HG02885 (cell line): ENCODE results near the gene CDYL.

Experiments
- ATAC-seq: cut with Tn5 transposase; IDR thresholded peaks from one replicate; pipeline ENCODE4 v1.9.1; 2021; ENCODE audit warnings: mild to moderate bottlenecking; ENCODE audit not compliant: unreplicated experiment, poor library complexity

CDYL gene

DNA sequence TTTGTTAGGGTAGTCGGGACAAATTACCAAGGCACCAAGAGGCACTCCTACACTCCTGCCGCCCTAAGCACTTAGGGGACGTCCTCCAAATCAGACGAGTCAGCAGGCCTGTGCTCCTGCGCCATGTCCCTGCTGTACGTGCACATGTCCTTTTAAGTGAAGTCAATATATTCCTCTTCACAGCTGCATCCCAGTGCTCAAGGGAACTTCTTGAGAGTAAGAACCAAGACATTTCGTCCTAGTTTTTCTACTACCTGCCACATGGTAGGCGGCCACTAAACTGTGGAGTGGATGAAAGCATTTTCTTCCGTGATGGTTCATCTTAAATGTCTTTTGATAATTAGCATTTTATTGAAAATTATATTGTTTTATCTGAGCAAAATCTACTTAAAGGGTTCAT lies 126.9 kb downstream of the CDYL start:
- ATAC-seq, result no peak

DNA sequence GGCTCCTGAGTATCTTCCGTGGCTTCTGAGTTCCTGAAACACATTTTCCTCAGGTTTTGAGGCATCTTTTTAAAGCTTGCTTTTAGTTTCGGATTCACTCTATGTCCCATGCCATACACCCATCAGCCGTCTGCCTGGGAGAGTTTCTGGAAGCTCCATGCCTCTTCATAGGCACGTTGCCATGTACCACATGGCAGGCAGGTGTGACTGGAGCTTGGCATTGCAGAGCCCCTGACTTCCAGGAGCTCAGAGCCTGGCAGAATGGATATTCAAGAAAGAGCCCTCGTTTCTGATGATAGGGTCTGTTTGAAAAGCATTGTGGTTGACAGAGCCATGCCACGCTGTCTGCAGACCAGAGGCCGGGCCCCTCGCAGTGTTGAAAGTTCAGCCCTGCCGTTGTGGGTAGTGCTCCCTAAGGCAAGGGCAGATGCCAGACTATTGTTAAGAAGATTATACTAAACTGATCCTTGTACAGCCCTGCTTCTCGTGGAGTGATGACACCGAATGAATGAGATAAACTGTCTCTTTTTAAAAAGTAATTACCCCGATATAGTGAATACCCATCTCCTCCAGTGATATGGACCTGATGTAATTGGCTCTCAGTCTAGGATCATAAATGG lies 127.7 kb downstream of the CDYL start:
- no peak for ATAC-seq

DNA sequence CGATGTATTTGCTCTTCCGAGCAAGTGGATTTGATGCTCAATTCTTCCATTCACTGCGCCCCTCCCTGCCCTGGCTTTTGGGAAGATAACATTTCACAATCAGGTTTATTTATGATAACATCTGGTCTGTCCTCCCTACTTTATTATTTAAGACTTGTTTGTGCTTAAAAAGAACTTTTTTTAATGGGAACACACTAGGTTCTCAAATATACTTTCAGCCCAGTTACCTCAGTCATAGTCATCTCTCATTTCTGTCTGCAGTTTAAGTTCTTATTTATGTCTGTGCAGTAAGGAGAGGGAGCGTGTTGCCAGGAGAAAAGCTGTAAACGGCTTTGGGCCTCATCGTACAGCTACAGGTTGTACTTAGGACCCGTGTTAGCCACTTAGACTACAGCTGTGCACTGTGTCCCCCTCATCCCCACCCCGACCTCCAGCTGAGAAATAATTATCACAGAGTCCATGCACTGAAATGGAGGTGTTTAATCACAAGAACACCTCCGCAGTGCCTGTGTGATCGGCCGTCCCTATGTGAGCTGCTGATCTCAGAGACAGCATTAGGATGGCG lies 128.3 kb downstream of the CDYL start:
- ATAC-seq, result no peak

DNA sequence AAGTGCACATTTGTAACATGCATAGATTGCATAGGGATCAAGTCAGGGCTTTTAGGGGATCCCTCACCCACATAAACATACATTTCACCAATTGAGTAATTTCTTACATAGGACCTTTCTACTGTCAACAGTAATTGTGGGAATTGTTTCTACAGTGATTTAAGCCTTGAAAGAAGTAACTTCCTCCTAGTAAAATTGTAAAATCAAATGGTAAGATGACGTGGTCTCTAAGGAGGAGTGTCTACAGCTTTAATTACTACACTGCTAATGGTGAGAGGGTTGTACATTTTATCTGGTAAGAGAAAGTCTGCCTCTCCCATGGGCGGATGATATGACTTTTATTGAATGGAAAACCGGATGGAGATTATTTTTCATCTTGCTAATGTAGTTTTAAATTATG lies 129.6 kb downstream of the CDYL start:
- no peak for ATAC-seq

DNA sequence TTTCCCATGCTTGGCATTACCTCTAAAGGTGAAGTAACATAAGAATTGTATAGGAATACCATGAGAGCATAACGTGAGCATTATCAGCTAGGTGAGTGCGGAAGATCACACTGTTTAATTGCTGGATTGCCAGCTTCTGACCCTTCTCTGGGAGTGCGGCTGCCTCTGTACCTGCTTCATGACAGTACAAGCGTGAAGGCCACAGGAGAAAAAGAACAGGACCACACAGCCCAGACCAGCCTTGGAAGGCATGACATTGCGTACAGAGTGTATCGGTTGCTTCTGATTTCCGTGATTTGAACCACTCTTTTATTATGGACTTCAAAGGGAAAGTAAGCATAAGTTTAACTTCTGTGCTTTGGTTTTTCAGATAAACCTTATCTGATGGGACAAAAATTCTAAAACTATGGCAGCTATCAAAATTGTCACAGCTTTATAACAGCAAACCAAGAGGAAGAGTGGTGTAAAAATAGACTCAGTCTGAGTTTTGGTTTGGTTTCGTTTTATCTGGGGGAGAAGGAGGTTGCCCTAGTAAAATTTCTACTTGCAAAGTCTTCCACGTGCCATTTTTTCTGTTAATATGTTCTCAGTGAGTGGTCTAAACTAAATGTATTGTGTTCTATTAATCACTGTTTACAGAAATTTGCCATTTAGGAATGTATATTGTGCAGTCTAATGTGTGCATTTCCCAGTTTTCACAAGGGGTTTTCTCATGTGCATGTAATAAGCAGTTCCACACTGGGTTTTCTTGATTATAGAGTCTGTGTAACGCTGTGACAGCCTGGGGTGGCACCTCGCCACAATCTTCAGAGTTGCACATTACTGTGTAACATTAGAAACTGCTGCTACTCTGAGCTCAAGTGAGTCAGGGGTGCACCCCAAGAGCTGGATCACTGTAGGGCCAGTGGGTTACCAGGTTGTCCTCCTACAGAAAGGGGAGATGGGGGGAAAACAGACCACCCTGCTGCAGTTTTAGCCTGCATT lies 130.4 kb downstream of the CDYL start:
- ATAC-seq, result peak; percentile 43

DNA sequence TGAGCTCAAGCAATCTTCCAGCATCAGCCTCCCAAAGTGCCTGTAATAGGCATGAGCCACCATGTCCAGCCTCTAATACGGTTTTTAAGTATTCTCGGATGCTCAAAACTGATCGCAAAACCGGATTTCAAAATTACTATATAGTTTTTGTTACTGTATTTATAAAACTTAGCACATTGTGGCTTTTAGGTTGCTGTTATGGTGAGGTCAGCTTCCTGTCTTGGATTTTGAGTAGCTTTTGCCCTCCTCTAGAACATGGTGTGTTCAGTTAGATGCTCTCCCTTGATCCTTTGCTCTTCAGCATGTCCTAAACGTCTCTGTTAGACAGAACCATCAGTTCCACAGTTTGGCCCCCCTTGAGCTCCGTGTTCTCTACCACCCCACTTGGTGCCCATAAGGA lies 131.4 kb downstream of the CDYL start:
- ATAC-seq, result peak; percentile 75

DNA sequence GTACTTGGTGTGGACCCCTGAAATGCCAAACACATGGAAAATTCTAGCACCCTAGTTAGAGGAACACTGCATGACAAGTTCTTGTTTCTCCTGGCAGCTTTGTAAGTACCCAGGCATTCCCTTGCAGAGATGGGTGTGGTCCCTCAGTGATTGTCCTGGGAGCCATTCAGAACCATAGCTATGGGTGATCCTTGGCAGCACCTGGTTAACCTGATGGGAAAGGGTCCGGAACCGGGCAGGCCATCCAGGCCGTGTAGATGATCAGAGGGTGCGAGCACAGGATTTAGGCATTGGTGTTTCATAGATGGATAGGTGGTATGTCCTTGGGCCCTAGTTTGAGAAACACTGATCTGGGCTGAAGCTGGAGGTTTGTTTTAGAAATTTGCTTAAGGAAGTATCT lies 131.9 kb downstream of the CDYL start:
- no peak for ATAC-seq

DNA sequence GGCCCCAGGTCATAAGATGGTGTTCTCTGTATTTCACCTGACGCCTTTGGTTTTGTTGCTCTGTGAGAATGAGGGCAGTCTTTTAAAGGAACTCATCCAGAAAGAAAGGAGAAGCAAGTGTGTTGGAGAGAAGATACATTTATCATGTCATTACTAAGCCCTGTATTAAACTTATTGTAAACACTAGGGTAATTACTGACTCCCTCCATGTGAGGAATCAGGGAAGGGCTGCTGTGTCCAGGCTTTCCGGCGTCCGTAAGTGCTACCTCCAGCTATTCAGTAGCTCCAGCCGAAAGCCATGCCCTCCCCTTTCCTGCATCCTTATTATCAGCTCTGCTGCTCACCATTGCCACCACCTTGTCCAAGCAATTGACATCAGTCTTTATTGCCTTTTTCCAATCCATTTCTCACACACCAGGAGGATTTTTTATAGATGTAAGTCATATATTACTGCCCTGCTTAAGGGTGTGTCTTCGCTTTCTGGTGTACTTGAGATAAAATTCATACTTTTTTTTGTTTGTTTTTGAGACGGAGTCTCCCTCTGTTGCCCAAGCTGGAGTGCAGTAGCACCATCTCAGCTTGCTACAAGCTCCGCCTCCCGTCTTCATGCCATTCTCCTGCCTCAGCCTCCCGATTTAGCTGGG lies 133.0 kb downstream of the CDYL start:
- no peak for ATAC-seq

DNA sequence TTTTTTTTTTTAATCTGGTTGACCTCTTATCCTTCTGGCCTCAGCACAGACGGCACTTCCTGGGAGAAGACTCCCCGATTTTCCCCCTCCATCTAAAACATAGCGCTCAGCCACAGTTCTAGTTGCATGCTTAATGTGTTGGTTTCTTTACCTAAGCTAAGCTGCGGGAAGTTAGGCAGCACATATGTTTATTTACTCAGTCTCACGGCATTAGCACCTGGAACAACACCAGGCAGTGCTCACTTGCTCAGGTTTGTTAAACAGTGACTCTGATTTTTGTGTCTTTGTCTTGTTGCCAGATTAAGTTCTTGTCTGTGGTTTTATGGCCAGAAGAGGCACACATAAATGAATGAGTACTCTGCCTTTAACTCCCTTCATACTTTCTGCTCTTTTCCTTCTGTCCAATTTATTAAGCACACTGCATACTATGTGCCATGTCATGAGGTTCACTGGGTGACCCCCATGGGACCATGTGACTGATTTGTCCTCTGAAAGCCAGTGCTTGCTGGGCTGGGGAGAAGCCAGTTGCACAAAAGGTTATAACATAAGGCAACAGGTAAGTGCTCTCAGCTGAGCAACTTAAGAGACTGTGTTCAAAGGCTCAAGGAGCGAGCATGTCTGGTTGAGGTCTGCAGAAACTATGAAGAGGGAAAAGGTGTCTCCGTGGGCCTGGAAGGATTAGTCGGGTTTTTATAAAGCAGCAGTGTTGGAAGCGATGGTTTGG lies 134.0 kb downstream of the CDYL start:
- ATAC-seq, result no peak

DNA sequence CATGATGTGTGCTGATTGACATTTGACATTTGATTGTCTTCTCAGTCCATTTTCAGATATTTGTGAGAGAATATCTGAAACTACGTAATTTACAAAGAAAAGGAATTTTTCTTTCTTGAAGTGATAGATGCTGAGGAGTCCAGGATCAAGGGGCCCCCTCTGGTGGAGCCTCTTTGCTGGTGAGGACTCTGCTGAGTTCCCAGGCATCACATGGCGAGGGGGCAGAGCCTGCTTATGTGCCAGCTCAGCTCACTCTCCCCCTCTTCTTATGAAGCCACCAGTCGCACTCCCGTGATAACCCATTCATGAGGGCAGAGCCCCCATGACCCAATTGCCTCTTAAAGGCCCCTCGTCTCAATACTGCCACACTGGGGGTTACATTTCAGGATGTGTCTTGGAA lies 136.4 kb downstream of the CDYL start:
- ATAC-seq, result no peak

DNA sequence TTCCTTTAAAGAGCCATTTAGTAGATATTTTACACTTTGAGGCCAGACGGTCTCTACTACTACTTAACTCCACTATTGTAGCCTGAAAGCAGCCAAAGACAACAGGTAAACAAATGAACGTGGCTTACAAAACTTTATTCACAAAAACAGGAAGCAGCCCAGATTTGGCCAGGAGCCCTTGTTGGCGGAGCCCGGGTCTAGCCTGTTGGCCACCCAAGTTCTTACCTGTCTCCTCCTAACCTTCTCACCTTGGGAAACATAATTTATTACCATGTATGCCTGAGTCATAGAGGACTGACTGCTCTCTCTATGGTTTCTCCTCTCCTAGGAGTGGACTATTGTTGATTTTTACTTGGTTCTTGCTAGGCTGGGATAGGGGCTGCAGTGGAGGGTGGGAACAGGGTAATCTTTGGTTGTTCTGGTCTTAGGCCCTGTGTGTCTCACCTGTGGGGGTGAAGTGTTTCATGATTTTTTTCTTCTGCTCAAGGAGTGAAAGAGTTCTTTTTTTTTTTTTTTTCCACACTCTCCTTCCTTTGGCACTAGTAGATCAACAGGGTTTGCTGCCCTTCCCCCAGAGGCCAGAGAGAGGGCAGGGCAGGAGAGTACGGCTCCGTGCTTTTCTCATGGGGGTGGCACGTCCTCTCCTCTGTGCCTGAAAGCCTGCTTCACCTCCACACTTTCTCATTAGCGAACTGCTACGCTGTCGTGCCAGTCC lies 137.7 kb downstream of the CDYL start:
- no peak for ATAC-seq

DNA sequence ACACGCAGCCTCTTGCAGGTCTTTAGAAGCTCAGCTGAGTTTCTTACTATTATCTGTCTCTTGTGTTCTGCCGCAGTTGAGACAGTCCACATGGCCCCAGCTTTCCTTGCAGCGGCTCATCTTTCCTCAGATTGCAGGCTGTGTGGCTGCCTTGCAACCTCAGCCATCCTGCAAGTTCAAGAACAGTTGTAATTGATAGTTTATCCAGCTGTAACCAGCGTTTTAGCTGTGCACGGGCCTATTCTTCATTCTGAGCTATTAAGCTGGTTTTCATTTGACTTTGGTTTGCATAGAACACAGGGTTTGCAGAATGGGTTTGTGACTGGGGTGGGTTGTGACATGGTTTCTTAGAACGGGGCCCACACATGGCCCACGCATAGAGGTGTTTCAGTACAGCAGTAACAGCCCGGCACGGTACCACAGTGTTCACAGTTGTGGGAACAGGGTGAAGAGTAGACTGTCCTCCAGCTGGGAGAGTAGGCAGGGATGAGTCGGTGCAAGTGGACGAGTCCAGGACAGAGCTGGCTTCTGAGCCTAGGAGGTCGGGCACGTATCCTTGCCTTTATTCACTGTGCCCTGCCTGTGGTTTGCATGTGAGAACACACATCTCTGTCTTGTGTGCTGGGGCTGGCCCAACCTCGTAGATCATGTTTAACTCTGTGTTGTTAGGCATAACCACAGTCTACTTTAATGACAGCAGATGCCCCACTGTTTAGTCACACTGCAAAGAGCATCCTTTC lies 138.4 kb downstream of the CDYL start:
- no peak for ATAC-seq

DNA sequence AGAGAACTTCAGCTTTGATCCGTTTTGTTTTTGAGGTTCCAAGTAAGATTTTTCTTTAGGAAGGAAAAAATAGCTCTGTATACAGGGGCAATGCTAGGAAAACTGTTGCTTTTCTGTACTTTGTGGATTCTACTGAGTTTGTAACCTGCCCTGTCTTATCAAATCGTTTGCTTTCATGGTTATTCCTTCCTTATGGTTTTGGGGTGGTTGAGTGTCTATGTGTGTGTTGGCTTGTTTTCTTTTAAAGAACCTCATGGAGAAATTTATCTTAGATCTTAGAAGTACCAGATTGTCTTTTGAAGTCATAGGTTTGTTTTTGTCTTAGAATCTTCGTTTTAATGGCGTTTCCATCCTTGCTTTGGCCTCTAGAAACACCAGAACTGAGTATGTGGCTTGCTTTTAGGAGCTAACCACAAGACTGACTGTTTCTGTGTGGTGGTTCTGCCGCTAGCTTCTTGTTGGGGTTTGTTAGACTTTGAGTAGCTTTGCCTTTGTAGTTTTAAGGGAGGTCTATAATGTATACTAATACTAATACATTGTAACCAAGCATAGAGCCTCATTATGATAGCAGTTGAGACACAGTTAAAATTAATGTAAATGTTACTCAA lies 140.9 kb downstream of the CDYL start:
- no peak for ATAC-seq

DNA sequence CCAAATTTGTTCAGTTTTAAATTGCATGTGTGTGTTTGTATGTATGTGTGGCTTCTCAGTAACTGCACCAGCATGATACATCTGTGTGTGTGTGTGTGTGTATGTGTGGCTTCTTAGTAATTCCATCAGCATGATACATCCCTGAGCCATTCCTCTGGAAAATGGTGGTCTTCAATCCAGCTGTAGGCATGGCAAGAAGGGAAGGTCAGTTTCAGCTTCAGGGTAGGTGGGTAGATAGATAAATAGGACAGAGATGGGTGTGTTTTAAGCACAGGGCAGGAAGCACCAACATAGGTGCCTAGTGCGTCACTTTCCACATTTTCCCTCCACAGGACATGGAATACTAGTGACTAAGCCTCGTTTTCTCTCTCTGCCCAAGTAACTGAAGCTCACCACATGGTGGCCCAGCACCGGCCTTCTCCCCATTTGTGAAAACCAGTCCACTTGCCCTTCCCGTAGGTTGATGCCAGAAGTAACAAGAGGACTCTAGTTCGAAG lies 144.8 kb downstream of the CDYL start:
- ATAC-seq, result no peak

DNA sequence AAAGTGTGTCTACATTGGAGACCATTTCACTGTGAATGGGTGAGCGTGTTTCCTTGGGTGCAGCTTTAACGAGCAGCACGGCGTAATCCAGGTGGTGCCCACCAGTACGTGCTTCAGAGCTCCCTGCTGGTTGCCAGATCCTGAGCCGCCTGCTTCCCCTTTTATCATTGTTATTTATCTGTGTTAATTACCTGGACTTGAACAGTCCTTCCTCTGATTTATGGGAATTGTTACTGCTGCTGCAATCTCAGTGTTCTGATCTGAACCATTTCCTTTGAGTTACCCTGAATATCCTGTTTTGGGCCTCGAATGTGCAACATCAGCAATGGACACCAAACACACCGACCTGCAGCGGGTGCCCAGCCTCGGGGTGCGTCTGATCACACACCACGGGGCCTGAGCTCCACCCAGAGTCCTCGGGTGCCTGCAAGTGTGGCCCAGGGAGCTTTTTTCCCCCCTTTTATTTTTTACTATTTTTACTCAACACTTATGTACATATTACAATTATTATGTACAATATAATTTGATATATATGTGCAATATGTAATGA lies 146.4 kb downstream of the CDYL start:
- no peak for ATAC-seq

DNA sequence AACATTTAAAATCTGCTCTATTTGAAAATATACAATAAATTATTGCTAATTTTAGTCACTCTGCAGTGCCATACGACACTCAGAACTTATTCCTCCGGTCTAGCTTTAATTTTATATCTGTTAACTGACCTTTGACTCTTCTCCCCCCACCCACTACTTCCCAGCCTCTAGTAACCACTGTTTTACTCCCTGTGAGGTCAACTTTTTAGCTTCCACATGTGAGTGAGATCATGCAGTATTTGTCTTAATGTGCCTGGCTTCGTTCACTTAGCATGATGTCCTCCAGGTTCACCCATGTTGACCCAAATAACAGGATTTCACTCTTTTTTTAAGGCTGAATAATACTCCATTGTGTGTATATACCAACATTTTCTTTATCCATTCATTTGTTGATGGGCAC lies 146.9 kb downstream of the CDYL start:
- no peak for ATAC-seq

DNA sequence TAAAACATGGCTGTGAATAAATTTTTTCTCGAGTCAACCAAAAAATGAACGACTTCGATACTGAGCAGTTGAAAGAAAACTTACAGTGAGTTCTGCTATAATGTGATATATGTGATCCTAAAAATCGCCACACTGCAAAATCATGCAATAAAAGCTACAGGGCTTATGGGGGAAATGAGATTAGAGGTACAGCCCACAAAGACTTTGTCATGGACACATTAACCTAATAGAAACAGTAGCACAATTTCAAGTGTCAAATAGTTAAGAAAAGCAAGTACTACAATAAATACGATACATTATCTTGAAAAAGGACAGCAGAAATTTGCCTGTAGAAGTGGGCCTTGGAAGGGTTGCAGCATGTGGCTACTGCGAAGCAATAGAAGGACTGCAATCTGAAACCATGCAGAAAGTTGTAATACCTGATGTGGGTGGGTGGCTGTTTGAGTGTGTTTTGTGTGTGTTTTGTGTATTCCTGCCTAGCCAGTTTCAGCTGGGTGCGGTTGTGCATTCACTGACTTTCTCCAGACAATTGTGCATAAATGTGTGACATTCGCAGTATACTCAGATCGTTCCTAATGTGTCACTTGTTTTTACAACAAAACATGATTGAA lies 148.6 kb downstream of the CDYL start:
- ATAC-seq, result no peak

DNA sequence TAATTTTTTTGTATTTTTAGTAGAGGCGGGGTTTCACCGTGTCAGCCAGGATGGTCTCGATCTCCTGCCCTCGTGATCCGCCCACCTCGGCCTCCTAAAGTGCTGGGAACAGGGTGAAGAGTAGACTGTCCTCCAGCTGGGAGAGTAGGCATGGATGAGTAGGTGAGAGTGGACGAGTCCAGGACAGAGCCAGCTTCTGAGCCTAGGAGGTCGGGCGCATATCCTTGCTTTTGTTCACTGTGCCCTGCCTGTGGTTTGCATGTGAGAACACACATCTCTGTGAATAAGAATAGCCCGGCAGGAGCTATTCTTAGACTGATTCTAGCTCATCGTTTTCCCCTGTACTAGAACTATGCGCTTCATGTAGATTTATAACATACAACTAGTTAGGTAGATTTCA lies 149.4 kb downstream of the CDYL start:
- no peak for ATAC-seq
